CD4-positive, alpha-beta T cell treated with Interleukin-21 for 1 hour (primary cell): ENCODE measurements around the gene KNSTRN.

Source experiments
- DNase-seq: peaks from one replicate; pipeline ENCODE4 v3.0.0-alpha.2; 2020

The KNSTRN gene, protein sequence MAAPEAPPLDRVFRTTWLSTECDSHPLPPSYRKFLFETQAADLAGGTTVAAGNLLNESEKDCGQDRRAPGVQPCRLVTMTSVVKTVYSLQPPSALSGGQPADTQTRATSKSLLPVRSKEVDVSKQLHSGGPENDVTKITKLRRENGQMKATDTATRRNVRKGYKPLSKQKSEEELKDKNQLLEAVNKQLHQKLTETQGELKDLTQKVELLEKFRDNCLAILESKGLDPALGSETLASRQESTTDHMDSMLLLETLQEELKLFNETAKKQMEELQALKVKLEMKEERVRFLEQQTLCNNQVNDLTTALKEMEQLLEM

GRCh38 chr15:40382580-40383456 is at the start of gene KNSTRN:
Gene KNSTRN (plus strand): TSS chr15:40382721. CDS start chr15:40382836, 115 bp downstream.
- DNase-seq = peak; percentile 94

DNA sequence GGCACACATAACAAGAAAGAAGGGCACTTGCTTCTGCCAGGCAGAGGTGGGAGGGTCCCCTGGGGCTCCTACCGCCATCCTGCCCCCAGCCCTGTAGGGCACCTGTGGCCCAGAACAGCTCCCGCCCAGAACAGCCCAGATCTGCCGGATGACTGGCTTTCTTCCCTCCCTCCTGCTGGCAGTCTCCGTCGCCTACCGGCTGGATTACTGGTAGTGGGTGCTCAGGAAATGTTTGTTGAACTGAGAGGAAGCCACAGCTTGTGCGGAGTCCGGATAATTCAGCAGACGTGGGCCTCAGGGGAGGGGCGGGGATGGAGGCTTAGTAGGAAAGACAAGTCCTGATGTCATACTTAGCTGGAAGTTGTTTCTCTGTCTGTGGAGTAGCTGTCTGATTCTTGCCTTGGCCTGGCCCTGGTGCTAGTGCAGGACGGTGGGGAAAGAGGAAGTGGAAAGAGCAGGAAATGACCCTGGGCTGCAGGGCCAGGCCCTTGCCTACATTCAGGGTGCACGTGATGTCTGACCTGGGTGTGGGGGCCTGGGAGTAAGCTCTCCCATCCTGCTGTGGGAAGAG is 48.5 kb upstream of the KNSTRN start:
- DNase-seq = peak; percentile 36

- no peak for DNase-seq
Observed at GRCh38 chr15:40334541-40334940, 48.0 kb upstream of the KNSTRN start.

DNA sequence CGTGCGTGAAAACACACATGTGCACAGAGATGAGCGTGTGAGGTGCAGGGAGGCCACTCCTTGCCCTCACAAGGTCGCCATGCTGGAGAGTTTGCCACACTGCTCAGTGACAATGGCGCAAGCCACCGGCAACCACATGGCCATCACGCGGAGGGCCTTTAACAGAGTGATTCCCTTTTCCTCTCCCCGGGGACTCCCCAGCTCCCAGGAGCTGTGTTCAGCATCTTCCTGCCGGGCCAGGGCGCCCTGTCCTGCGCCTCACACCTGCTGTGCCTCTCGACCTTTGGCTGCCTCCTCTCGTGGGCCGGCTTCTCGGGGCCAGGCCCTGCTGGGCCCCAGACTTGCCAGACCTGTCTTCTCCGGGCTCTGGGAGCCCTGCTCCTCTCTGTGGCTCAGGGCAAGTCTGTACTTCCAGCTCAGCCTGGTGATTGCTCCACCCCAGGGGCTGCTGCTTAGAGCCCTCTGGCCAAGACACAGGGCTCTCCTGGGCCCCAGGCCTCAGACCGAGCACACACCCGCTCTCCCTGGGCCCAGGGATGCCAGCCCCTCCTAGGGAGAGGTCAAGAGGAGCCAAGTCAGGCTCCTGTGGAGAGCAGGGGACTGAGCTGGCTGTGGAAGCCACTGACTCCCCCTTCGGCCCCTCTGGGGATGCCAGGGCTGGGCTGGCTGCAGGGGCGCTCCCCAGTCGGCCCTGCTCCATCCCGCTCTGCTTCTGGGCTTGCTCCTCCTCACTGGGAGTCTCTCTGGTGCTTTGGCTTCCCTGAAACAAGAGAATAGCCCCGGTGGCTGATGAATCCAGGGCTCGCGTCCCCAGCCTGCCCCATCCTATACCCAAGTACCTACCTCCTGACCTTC is 47.4 kb upstream of the KNSTRN start:
- DNase-seq = no peak

GRCh38 chr15:40335938-40336743 is 46.4 kb upstream of the KNSTRN start:
- DNase-seq = no peak

DNA sequence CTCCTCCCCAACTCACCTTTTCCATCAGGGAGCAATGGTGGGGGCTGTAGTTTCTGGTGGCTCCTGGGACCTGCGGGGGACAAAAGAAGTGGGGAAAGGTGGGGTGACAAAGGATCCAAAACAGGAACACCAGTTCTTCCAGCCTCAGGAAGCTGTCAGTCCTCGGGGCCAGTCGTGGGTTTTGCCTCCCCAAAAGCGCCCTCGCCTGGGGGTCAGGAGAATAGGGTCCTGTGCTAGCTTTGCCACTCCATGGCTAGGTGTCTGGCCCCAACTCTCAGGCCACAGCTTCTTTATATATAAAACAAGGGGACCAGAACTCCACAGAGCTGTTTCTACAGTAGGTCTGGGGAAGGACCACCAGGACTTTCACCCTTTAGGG is 45.8 kb upstream of the KNSTRN start:
- DNase-seq = no peak

- DNase-seq = no peak
Observed at GRCh38 chr15:40337597-40337996, 44.9 kb upstream of the KNSTRN start.

DNA sequence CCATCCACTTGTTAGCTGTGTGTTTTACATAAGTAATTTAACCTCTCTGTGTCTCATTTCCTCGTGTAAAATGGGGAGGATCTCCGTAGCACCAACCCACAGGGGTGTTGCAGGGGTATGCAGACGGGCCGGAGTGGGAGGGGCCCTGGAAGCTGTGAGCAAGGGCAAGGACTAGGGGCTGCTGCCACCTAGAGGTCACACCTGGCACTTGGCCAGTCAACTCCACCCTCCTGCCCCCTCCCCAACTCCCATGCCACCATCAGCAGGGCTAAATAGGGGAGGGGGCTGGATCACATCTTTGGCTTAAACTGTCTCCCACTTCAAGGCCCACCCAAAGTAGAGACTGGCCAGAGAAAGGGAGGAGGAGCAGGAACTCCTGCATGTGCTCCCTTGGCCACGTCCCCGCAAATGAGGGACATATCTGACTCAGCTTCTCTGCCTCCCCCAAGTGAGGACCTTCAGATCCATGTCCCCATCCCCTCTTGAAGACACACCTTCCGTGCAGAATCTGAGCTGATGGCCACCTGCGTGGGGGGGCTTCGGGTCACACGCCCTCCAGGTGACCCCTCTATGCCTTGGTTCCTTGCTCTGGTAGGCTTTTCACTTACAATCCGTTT is 44.4 kb upstream of the KNSTRN start:
- DNase-seq = peak; percentile 79

DNA sequence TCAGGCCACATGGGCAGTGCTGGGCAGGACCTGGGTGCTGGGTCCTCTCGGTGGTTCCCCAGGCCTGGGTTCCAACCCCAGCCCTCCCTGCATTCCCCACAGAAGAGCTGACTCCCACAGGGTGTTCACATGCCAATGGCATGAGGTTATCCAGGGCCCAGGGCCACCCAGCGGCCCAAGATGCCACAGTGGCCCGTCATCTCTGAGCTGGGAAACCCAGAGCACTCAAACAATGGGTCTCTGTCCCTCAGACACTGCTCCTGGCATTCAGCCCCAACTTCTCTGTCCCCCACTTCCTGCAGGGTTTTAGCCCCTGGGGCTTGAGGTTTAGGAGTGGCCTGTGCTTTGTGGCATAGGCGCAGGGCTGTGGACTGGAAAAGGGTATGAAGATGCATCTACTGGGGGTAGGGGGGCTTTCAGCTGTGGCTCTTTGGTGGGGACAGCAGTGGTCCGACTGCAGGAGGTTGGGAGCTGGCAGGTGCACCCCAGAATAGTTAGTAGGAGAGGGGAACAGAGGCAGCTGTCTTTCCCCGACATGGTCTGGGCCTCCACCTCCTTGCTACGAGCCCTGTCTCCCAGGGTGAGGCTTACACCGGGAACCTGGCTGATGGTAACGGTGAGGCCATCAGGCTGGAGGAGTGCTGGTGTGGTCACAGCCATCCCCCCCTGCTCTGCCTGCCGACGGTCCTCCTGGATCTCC is 43.5 kb upstream of the KNSTRN start:
- no peak for DNase-seq

GRCh38 chr15:40339621-40339945 is 42.9 kb upstream of the KNSTRN start:
- DNase-seq = no peak

GRCh38 chr15:40340038-40340739 is 42.3 kb upstream of the KNSTRN start:
- no peak for DNase-seq

GRCh38 chr15:40340740-40341400 is 41.7 kb upstream of the KNSTRN start, which contains the start of gene CCDC9B:
Gene CCDC9B (minus strand): TSS chr15:40340939. CDS start chr15:40340819, 120 bp downstream.
- no peak for DNase-seq

DNA sequence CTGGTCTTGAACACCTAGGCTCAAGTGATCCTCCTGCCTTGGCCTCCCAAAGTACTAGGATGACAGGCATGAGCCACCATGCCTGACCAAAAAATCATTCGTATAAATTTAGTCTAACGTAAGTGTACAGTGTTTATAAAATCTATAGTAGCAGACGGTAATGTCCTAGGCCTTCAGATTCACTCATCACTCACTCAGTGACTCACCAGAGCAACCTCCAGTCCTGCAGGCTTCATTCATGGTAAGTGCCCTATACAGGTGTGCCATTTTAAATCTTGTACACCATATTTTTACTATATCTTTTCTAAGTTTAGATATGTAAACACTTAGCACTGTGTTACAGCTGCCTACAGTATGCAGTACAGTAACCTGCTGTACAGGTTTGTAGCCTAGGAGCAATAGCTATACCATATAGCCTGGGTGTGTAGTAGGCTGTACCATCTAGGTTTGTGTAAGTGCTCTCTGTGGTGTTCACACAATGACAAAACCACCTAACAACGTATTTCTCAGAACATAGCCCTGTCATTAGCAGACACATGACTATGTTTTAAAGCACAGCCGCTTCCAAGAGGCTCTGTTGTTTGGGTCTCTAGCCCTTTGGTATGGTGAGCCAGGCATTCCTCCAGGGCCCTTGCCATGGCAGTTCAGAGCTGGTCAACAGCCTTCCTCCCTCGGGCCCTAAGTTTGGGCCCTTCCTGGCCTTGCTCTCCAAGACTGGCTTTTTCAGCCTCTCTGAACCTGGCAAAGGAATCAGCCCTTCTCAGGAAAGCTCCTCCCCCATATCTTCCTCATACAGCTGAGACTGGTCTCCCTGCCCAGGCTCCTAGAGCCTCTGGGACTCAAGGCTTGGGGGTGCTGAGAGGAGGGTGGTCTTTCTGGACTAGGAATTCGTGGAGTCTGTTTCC is 39.9 kb upstream of the KNSTRN start:
- no peak for DNase-seq

- no peak for DNase-seq
Observed at GRCh38 chr15:40343512-40343911, 39.0 kb upstream of the KNSTRN start.

- DNase-seq = no peak
Observed at GRCh38 chr15:40344217-40344616, 38.3 kb upstream of the KNSTRN start.

DNA sequence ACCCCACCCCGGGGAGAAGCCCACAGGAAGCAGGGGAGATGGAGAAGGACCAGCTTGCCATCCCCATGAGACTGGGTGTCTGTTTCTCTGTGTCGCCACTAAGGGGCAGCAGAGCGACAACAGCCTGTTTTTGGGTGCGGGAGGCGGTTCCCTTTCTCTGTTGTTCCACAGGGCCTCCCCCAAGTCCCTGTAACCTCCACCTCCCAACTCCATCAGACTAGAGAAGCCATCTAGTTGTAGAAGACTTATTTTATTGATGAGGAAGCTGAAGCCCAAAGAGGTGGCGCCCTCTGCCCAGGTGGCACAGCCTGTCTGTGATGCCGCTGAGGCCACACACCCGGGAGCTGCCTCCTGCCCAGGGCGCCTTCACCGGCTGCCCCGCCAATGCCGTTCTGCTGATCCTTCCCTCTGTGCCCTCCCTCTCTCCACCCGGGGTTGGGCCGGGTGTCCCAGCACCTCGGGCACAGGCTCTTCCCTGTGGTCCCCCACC is 37.8 kb upstream of the KNSTRN start:
- peak; percentile 79 for DNase-seq

DNA sequence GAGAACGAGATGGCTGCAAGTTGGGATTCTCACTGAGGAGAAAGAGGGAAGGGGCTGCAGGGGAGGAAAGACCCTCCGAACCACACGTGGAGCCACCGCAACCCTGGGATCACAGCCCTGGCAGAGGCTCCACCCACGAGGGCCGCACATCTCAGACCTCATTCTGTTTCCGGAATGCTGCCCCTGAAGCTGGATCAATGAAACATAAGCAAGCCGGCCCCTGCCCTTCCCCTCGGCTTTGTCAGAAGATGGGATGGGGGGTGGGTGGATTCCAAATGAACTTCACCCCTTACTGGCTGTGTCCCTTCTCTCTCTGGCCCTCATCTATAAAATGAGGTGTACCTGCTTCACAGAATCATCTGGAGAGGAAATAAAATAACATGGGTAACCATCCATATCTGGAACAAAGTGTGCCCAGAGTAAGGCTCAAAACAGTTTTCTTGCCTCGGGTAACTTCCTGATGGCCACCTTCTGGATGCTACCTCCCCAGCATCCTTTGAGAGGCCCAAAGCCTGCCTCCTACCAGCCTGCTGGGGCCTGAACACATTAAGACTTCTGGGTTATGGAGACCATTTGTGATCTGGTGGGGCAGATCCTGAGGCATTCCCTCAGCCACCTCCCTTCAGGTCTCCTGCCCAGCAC is 37.2 kb upstream of the KNSTRN start:
- no peak for DNase-seq
